OCI-M2 (cell line): ENCODE measurements around the gene TUBB.
"Not testable (repeated sequence)": the region's sequence is repeated elsewhere in the genome, so short reads cannot be mapped to it uniquely, and the experiment has no call there.

Experiments used
- DNase-seq: peaks from one replicate; lab custom pipeline; 2025; ENCODE audit not compliant: unreplicated experiment; lab: John Stamatoyannopoulos, UW

The TUBB gene

GRCh38 chr6:30738532-30738931 lies 18.4 kb downstream of the TUBB start:
- no peak for DNase-seq

DNA sequence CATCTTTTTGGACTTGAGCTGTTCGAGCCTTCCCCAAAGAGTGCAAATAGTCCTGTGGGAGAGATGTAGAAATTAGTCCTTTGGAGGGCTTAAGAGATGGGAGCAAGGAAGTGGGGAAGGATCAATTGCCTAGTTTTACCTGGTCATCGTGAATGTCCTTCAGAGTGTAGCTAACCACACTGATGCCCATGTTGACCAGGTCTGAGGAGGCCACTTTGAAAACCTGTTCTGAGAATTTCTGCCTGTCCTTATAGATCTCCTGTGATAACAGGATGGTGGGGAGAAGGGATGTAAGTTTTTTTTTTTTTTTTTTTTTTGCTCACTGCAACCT lies 20.4 kb downstream of the TUBB start:
- no peak for DNase-seq

- no peak for DNase-seq
Observed at GRCh38 chr6:30741063-30741779, 21.1 kb downstream of the TUBB start.

GRCh38 chr6:30741789-30742315 lies 21.7 kb downstream of the TUBB start:
- DNase-seq: no peak

GRCh38 chr6:30742316-30743098 lies 22.4 kb downstream of the TUBB start, which contains the start of gene FLOT1:
TSS of gene FLOT1 (minus strand) at chr6:30742687. CDS start at chr6:30742189, 498 bp downstream.
- peak; percentile 54 for DNase-seq

GRCh38 chr6:30743099-30744053 lies 23.2 kb downstream of the TUBB start:
- no peak for DNase-seq

GRCh38 chr6:30744054-30744805 lies 24.1 kb downstream of the TUBB start, which contains the start of gene IER3:
TSS of gene IER3 (minus strand) at chr6:30744547. CDS start at chr6:30744518, 29 bp downstream.
- DNase-seq: peak; percentile 76

DNA sequence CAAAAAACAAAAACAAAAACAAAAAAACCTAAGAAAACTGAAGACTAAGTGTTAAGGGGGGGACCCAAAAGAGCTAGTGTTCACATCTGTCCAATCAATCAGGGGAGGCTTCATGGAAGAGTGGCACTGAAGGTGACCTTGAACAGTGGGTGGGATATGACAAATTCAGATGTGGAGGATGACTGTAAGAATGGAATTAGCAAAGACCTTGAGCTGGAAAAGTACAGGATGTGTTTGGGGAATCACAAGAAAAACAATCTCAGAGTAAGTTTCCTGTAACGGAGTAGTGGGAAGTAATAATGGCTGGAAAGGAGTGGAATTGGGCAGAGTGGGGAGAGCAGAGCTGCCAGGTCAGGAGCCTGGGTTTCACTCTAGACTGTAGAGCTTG lies 27.1 kb downstream of the TUBB start:
- no peak for DNase-seq

- DNase-seq: no peak
Observed at GRCh38 chr6:30747902-30748769, 28.0 kb downstream of the TUBB start.

GRCh38 chr6:30748851-30749540 lies 28.8 kb downstream of the TUBB start:
- no peak for DNase-seq

DNA sequence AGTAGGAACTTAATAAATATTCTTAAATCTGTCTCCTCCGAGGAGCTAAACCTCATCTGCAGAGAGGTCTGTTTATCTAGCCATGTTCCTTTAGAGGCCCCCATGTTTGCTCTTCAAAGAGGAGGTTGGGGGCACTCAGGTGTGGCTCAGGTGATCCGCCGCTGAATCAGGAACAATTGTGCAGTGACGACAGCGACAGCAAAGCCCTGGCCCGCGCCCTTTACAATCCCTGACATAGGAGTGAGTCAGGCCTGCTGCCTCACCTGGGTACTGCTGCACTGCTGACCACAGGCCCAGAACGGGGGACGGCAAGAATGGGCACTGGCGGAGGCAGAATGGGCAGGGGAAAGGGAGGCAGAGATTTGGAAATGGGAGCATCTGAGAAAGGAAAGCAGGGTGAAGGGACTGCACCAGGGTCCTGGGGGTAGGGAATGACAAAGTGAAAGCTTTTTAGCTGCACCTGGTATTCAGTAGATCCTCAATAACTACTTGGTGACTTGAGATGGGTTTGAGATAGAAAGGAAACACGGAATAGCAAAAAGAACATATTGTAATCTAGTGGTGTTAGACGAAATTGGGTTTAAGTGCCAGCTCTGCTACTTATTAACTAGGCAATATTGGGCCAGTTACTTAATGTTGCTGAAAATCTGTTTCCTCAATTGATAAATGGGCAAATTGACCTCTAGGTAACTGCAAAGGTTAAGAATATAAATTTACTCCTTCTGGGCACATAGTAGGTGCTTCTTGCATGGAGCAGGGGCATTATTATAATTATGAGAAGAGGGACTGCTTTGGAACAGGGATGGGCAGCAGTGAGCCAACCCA lies 29.6 kb downstream of the TUBB start:
- no peak for DNase-seq

- DNase-seq: no peak
Observed at GRCh38 chr6:30750379-30750668, 30.2 kb downstream of the TUBB start.

GRCh38 chr6:30752157-30752927 lies 32.2 kb downstream of the TUBB start:
- DNase-seq: no peak

GRCh38 chr6:30754631-30755030 lies 34.5 kb downstream of the TUBB start:
- no peak for DNase-seq

GRCh38 chr6:30756405-30757003 lies 36.4 kb downstream of the TUBB start:
- DNase-seq: not testable (repeated sequence)

DNA sequence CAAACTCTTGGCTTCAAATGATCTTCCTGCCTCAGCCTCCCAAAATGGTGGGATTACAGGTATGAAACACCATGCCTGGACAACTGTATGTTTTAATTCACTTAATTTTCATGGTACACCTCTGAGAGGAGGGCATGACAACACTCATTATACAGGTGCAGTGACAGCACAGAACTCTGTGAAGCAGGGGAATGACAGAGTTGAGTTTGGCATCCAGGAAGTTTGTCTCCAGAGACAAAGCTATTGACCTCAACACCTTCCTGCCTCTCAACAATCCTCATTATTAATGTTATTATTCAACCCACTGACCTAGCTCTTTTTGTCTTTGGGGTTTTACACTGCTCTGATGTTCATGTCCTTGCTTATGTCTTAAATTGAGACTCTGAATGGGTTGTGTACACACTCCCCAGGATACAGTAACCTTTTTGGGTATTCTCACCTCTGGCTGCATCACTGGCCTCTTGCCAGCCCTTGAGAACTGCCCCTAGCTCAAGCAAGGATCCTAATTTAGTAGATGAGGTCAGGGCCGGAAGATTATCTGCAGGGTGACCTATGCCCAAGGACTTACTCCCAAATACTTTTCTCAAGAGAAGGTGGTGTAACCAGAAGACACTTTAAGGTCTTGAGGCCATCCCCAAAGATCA lies 37.2 kb downstream of the TUBB start:
- DNase-seq: no peak
